HepG2 (cell line): ENCODE data around the gene CA9. TPM values are rescaled to one million over a fixed set of nuclear protein-coding genes. Genes with fewer than 3 reads are reported as not detected.

Experiments used
- ATAC-seq: fragments of 200-7000 bp; cut with Tn5 transposase; 3 replicates; pipeline ENCODE4 v1.9.1; 2020; ENCODE audit warnings: mild to moderate bottlenecking, moderate library complexity
- BruUV-seq: library from RNA; stranded (reverse); fragments of 400-500 nt; replicated peaks from 2 replicates; lab custom pipeline; 2021; lab: Mats Ljungman, UMichigan
- CTCF ChIA-PET: fragments of 300-600 bp; formaldehyde crosslinking; extraction: SDS; loops from one replicate; lab custom pipeline; 2021; ENCODE audit warnings: low total read pairs, inconsistent platforms, low intra/inter-chr PET ratio; lab: Yijun Ruan, JAX
- POLR2A ChIA-PET: fragments of 350-600 bp; sonication (Branson Sonifier 250); formaldehyde crosslinking; loops from one replicate; lab custom pipeline; 2020; ENCODE audit warnings: antibody characterized with exemption, inconsistent platforms; lab: Yijun Ruan, JAX
- DNase-seq: peaks from one replicate; pipeline ENCODE4 v3.0.0-alpha.2; 2015; ENCODE audit warnings: low spot score
- FAIRE-seq: peaks from 3 replicates; lab custom pipeline; 2011; peaks lifted over from hg19 to GRCh38; lab: Jason Lieb, UNC
- H2AFZ ChIP-seq: one replicate; pipeline ENCODE4 v1.6.1; 2011; ENCODE audit warnings: low read length, inconsistent platforms
- H3K27ac ChIP-seq: fragments of 300-600 bp; 3 replicates; pipeline ENCODE4 v1.8.0; 2011; ENCODE audit warnings: mixed run types, mild to moderate bottlenecking, mixed read lengths, low read length, inconsistent platforms; ENCODE audit not compliant: insufficient read depth; ENCODE audit errors: extremely low read length
- H3K27me3 ChIP-seq, 2 experiments: fragments of 200-600 bp in 1 of 2; 2 replicates in 1 of 2; 3 replicates in 1 of 2; pipeline versions ENCODE4 v1.6.0 to v1.8.0; 2011; ENCODE audit warnings: low read length in 2 of 2, mild to moderate bottlenecking in 2 of 2, moderate library complexity in 2 of 2, inconsistent platforms in 1 of 2; ENCODE audit not compliant: insufficient read depth in 2 of 2, control insufficient read depth in 1 of 2
- H3K36me3 ChIP-seq, 2 experiments: fragments of 200-600 bp in 1 of 2; replicated peaks in 1 of 2; 2 replicates in 1 of 2; 3 replicates in 1 of 2; pipeline versions ENCODE4 v1.5.1 to v1.8.0; 2011; ENCODE audit warnings: low read length in 2 of 2, inconsistent platforms in 1 of 2; ENCODE audit not compliant: insufficient read depth in 2 of 2, control insufficient read depth in 1 of 2
- H3K4me1 ChIP-seq: 2 replicates; pipeline ENCODE4 v1.5.1; 2012; ENCODE audit warnings: low read length, inconsistent platforms; ENCODE audit not compliant: insufficient read depth
- H3K4me2 ChIP-seq: 2 replicates; pipeline ENCODE4 v1.6.0; 2011; ENCODE audit warnings: low read depth, low read length, inconsistent platforms
- H3K4me3 ChIP-seq, 3 experiments: fragments of 200-600 bp in 1 of 3; sonication (generic), shearing (Covaris generic) in 1 of 3; replicated peaks in 1 of 3; 2 replicates each; pipeline ENCODE4 v1.5.1; 2011 to 2016; ENCODE audit warnings: low read length in 3 of 3, inconsistent platforms in 2 of 3, low read depth in 2 of 3, mild to moderate bottlenecking in 2 of 3, control low read depth in 1 of 3, mixed read lengths in 1 of 3; ENCODE audit not compliant: insufficient read depth in 1 of 3
- H3K79me2 ChIP-seq: one replicate; pipeline ENCODE4 v1.6.1; 2011; ENCODE audit warnings: low read length, inconsistent platforms; ENCODE audit not compliant: insufficient read depth
- H3K9ac ChIP-seq: 2 replicates; pipeline ENCODE4 v1.6.0; 2011; ENCODE audit warnings: mild to moderate bottlenecking, low read depth, low read length, inconsistent platforms; ENCODE audit not compliant: insufficient read depth
- H3K9me3 ChIP-seq: 2 replicates; pipeline ENCODE4 v1.5.1; 2012; ENCODE audit warnings: mild to moderate bottlenecking, low read length
- H4K20me1 ChIP-seq: 2 replicates; pipeline ENCODE4 v1.6.0; 2011; ENCODE audit warnings: inconsistent platforms, mild to moderate bottlenecking, low read length, moderate library complexity; ENCODE audit not compliant: insufficient read depth
- BRD4 ChIP-seq: sonication (generic); formaldehyde crosslinking; IDR thresholded peaks from 2 replicates; pipeline ENCODE4 v1.4.0; 2020; ENCODE audit warnings: missing genetic modification reagents
- FOXM1 ChIP-seq: sonication (generic); formaldehyde crosslinking; IDR thresholded peaks from 2 replicates; pipeline ENCODE4 v1.5.0; 2020; ENCODE audit warnings: missing genetic modification reagents
- HMGXB4 ChIP-seq, 2 experiments: sonication (generic) in 1 of 2; formaldehyde crosslinking in 1 of 2; IDR thresholded peaks; 2 replicates each; pipeline versions ENCODE4 v1.4.0 to v1.6.1; 2018 to 2020; ENCODE audit warnings: missing genetic modification reagents in 2 of 2, borderline replicate concordance in 1 of 2, low read depth in 1 of 2, mild to moderate bottlenecking in 1 of 2, missing biosample characterization in 1 of 2
- HNF1A ChIP-seq, 2 experiments: sonication (generic) in 1 of 2; formaldehyde crosslinking in 1 of 2; IDR thresholded peaks; 2 replicates each; pipeline versions ENCODE4 v1.4.0 to v1.6.1; 2016 to 2020; ENCODE audit warnings: borderline replicate concordance in 1 of 2, low read depth in 1 of 2, mild to moderate bottlenecking in 1 of 2, missing genetic modification reagents in 1 of 2
- HNRNPH1 ChIP-seq: fragments of 200-400 bp; formaldehyde crosslinking; optimal IDR thresholded peaks from 2 replicates; pipeline ENCODE3; 2017; ENCODE audit warnings: mild to moderate bottlenecking, low read depth, low read length
- HOXD1 ChIP-seq: sonication (generic); formaldehyde crosslinking; IDR thresholded peaks from 2 replicates; pipeline ENCODE4 v1.5.0; 2020; ENCODE audit warnings: missing genetic modification reagents
- JUNB ChIP-seq: sonication (generic); formaldehyde crosslinking; IDR thresholded peaks from 2 replicates; pipeline ENCODE4 v1.8.0; 2022; ENCODE audit warnings: missing genetic modification reagents, mild to moderate bottlenecking, borderline replicate concordance
- ZBTB7A ChIP-seq: sonication (generic); formaldehyde crosslinking; IDR thresholded peaks from 2 replicates; pipeline ENCODE4 v1.8.0; 2022; ENCODE audit warnings: mild to moderate bottlenecking, missing genetic modification reagents
- ZNF589 ChIP-seq: sonication (generic); formaldehyde crosslinking; conservative IDR thresholded peaks from 2 replicates; pipeline ENCODE4 v1.8.0; 2022; ENCODE audit warnings: mild to moderate bottlenecking, moderate library complexity, missing genetic modification reagents
- ZSCAN22 ChIP-seq: sonication (generic); formaldehyde crosslinking; IDR thresholded peaks from 2 replicates; pipeline ENCODE4 v1.4.0; 2020; ENCODE audit warnings: mild to moderate bottlenecking, missing genetic modification reagents
- WGBS: methylation state at CpG from one replicate; pipeline ENCODE4 v1.1.6; 2017; ENCODE audit warnings: low lambda C conversion rate; 5-methylcytosine and 5-hydroxymethylcytosine counted together
- in situ Hi-C: cut with HindIII; loops from 2 replicates; pipeline ENCODE4 v1.10.0; 2017; ENCODE audit warnings: low pct_unique_long_range_greater_than_20kb; ENCODE audit not compliant: extremely low pct_ligation_motif_present
- intact Hi-C: fragments of 100-400 bp; cut with micrococcal nuclease; formaldehyde crosslinking; loops from one replicate; pipeline ENCODE4 v1.10.0; 2022; ENCODE audit not compliant: unreplicated experiment
- polyA plus RNA-seq, 8 experiments: library from polyadenylated mRNA; depleted of rRNA in 3 of 8; stranded (reverse) in 7 of 8; unstranded in 1 of 8; fragments of >200 nt; fragmentation: Illumina TruSeq in 4 of 8; extraction: Trizol in 4 of 8; gene quantifications; 2 replicates each; pipeline versions ENCODE4 v1.2.1 to v1.2.3, GENCODE V29; 2011 to 2016; ENCODE audit warnings: low read depth in 4 of 8, missing spikeins in 1 of 8, mixed read lengths in 1 of 8; ENCODE audit not compliant: insufficient read depth in 1 of 8
- total RNA-seq, 5 experiments: library from RNA; depleted of rRNA; stranded (reverse); fragments of >200 nt; fragmentation: Illumina TruSeq; extraction: Trizol; gene quantifications; 2 replicates each; pipeline ENCODE4 v1.2.3, GENCODE V29; 2016; ENCODE audit warnings: low read depth in 1 of 5
- TF ChIP-seq, protein P1 (sequence below): sonication (generic); formaldehyde crosslinking; IDR thresholded peaks from 2 replicates; pipeline ENCODE4 v1.4.0; 2020; ENCODE audit warnings: mild to moderate bottlenecking, missing genetic modification reagents
- TF ChIP-seq, protein P2 (sequence below): sonication (generic); formaldehyde crosslinking; IDR thresholded peaks from 2 replicates; pipeline ENCODE4 v1.5.0; 2020; ENCODE audit warnings: missing genetic modification reagents, mild to moderate bottlenecking, borderline replicate concordance

Gene CA9
- total and polyA plus RNA-seq, 2 of the 13 experiments (the other 11 are each of a cell fraction or from before 2014, with no cell fraction given): 0.13 to 152 TPM

DNA sequence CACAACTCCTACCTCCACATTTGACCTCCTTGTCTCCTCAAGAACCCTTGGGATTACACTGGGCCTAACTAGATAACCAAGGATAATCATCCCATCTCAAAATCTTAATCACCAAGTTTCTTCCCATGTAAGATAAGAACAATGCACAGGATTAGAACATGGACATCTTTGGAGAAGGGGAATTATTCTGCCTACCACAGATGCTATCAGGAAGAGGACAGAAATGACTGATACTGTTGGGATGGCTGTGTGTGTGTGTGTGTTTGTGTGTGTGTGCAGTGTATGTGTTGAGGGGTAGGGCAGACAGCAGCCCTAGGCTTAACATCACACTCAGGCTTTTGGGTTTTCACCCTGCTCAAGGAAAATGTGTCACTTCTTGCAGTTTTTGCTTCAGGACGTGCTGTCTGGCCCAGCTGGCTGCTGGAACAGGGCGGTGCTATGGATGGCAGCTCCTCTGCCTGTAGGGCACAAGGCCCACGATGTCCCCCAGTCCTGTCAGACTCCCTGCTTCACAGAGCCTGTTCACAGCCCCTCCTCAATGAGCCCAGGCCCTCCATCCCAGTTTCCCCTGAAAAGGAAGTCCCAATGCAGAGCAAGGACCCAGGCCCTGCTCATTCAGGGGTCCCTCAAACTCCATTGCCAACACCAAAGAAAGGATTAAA, 7.7 kb downstream of the CA9 start (continued):
- TF ChIP-seq HMGXB4 (CRISPR knock-in tag; IDR thresholded peaks at IDR 0.05; ENCODE audit: borderline replicate concordance in 1 of 2, low read depth in 1 of 2): no peak
- TF ChIP-seq, protein P1, sequence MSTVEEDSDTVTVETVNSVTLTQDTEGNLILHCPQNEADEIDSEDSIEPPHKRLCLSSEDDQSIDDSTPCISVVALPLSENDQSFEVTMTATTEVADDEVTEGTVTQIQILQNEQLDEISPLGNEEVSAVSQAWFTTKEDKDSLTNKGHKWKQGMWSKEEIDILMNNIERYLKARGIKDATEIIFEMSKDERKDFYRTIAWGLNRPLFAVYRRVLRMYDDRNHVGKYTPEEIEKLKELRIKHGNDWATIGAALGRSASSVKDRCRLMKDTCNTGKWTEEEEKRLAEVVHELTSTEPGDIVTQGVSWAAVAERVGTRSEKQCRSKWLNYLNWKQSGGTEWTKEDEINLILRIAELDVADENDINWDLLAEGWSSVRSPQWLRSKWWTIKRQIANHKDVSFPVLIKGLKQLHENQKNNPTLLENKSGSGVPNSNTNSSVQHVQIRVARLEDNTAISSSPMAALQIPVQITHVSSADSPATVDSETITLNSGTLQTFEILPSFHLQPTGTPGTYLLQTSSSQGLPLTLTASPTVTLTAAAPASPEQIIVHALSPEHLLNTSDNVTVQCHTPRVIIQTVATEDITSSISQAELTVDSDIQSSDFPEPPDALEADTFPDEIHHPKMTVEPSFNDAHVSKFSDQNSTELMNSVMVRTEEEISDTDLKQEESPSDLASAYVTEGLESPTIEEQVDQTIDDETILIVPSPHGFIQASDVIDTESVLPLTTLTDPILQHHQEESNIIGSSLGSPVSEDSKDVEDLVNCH (CRISPR knock-in tag): no peak
- TF ChIP-seq ZNF589: no peak

DNA sequence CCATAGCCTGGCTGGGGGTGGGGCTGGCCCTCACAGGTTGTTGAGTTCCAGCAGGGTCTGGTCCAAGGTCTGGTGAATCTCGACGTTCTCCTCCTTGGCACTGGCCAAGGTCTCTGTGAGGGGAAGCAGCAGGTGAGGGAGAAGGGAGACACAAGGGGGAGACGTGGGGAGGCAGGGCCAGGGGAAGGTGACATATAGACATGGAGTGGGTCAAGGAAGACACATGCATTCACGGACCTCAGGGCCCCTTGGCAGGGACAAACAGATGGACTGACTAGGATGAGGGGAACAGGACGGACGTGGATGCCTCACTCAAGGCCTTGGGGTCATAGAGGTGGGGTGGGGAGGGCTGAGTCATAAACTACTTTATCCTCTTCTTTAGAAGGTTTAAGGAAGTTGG, 8.3 kb downstream of the CA9 start:
- no TSS peak for BruUV-seq
- Histone ChIP-seq H3K4me2 (no peak overlapping the region), H3K27ac (no peak overlapping the region), H3K79me2 (no peaks in the 10 kb centered on the region), H3K4me1 (peaks cover 22% of the 10 kb centered on the region), H2AFZ (no peak overlapping the region), H3K9ac (no peak overlapping the region), H3K36me3 (no peaks in the 10 kb centered on the region), H3K4me3 (no peak overlapping the region), H3K9me3 (no peaks in the 10 kb centered on the region), H3K27me3 (no peaks in the 10 kb centered on the region), H4K20me1 (no peaks in the 10 kb centered on the region)
- DNase-seq: no peak
- in situ Hi-C loops (no loop called here), intact Hi-C loops (no loop called here)
- CTCF ChIA-PET: no interaction called here
- POLR2A ChIA-PET: no interaction called here
- FAIRE-seq: no peak
- WGBS: 81% methylated on average over 6 of the region's 6 CpGs
- no peak for ATAC-seq
- TF ChIP-seq HNRNPH1 (no peak), HNF1A (IDR thresholded peaks at IDR 0.05; ENCODE audit: low read depth) (no peak), HNF1A (CRISPR knock-in tag; IDR thresholded peaks at IDR 0.05; ENCODE audit: borderline replicate concordance) (no peak), ZBTB7A (CRISPR knock-in tag) (no peak), BRD4 (CRISPR knock-in tag) (no peak), FOXM1 (CRISPR knock-in tag) (no peak), ZSCAN22 (CRISPR knock-in tag) (no peak), HOXD1 (CRISPR knock-in tag) (no peak), JUNB (CRISPR knock-in tag) (no peak)
- TF ChIP-seq, protein P2, sequence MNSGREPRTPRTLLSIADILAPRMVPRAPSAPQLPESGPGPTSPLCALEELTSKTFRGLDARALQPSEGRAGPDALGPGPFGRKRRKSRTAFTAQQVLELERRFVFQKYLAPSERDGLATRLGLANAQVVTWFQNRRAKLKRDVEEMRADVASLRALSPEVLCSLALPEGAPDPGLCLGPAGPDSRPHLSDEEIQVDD: no peak
